SU-DHL-6 (cell line): ENCODE results near the gene RHOA.

ENCODE experiments used
- H2AFZ ChIP-seq: fragments of 200-600 bp; sonication (generic); 2 replicates; pipeline ENCODE4 v1.6.1; 2014; ENCODE audit warnings: low read depth, mild to moderate bottlenecking, moderate library complexity, mixed read lengths, antibody characterized with exemption, low read length; ENCODE audit not compliant: severe bottlenecking
- H3F3A ChIP-seq: fragments of 200-600 bp; shearing (Covaris generic); 2 replicates; pipeline ENCODE4 v1.6.0; 2016; ENCODE audit warnings: antibody characterized with exemption, mild to moderate bottlenecking; ENCODE audit not compliant: insufficient read depth
- H3K27ac ChIP-seq: fragments of 200-600 bp; sonication (generic); 2 replicates; pipeline ENCODE4 v1.5.1; 2016; ENCODE audit warnings: low read depth, mild to moderate bottlenecking, low read length, moderate library complexity, mixed read lengths
- H3K27me3 ChIP-seq: fragments of 200-600 bp; sonication (generic), shearing (Covaris generic); 2 replicates; pipeline ENCODE4 v1.6.0; 2014; ENCODE audit warnings: mild to moderate bottlenecking, low read length
- H3K36me3 ChIP-seq: fragments of 200-600 bp; sonication (generic); 2 replicates; pipeline ENCODE4 v1.6.1; 2014; ENCODE audit warnings: mild to moderate bottlenecking, low read length, mixed read lengths
- H3K4me2 ChIP-seq: fragments of 300-600, 200-600 bp; shearing (Covaris generic), sonication (generic); 2 replicates; pipeline ENCODE4 v1.6.0; 2014; ENCODE audit warnings: low read length, low read depth, mild to moderate bottlenecking; ENCODE audit not compliant: poor library complexity, severe bottlenecking
- H3K4me3 ChIP-seq: fragments of 200-600 bp; sonication (generic); 2 replicates; pipeline ENCODE4 v1.5.1; 2014; ENCODE audit warnings: antibody characterized with exemption, low read length, mild to moderate bottlenecking, mixed read lengths; ENCODE audit not compliant: insufficient read depth, poor library complexity, severe bottlenecking
- H3K79me2 ChIP-seq: fragments of 200-600 bp; sonication (generic); 2 replicates; pipeline ENCODE4 v1.6.1; 2014; ENCODE audit warnings: mild to moderate bottlenecking, low read length, moderate library complexity; ENCODE audit not compliant: insufficient read depth
- H3K9ac ChIP-seq: fragments of 200-600 bp; sonication (generic); 2 replicates; pipeline ENCODE4 v1.7.0; 2014; ENCODE audit warnings: mild to moderate bottlenecking, low read length
- H3K9me2 ChIP-seq: fragments of 200-600 bp; sonication (generic); replicated peaks from 2 replicates; pipeline ENCODE4 v1.6.1; 2014; ENCODE audit warnings: low read length; ENCODE audit not compliant: insufficient read depth
- H3K9me3 ChIP-seq: fragments of 200-600 bp; sonication (generic); 2 replicates; pipeline ENCODE4 v1.6.1; 2014; ENCODE audit warnings: low read length, mixed read lengths; ENCODE audit not compliant: insufficient read depth
- H4K20me1 ChIP-seq: fragments of 200-600 bp; sonication (generic); 2 replicates; pipeline ENCODE4 v1.6.1; 2014; ENCODE audit warnings: low read depth, mild to moderate bottlenecking, antibody characterized with exemption, low read length, moderate library complexity, mixed read lengths
- EZH2phosphoT487 ChIP-seq: fragments of 200-600 bp; sonication (generic), shearing (Covaris generic); conservative IDR thresholded peaks from 2 replicates; pipeline ENCODE4 v1.6.1; 2018; ENCODE audit warnings: mild to moderate bottlenecking, antibody characterized with exemption, low read length, moderate library complexity, mixed read lengths
- TF ChIP-seq, protein P1 (sequence below): fragments of 200-600 bp; sonication (generic); IDR thresholded peaks from one replicate; pipeline ENCODE4 v1.5.1; 2017; ENCODE audit warnings: antibody characterized with exemption, mild to moderate bottlenecking, low read length, moderate library complexity; ENCODE audit not compliant: insufficient read depth, poor library complexity, severe bottlenecking

RHOA gene

DNA sequence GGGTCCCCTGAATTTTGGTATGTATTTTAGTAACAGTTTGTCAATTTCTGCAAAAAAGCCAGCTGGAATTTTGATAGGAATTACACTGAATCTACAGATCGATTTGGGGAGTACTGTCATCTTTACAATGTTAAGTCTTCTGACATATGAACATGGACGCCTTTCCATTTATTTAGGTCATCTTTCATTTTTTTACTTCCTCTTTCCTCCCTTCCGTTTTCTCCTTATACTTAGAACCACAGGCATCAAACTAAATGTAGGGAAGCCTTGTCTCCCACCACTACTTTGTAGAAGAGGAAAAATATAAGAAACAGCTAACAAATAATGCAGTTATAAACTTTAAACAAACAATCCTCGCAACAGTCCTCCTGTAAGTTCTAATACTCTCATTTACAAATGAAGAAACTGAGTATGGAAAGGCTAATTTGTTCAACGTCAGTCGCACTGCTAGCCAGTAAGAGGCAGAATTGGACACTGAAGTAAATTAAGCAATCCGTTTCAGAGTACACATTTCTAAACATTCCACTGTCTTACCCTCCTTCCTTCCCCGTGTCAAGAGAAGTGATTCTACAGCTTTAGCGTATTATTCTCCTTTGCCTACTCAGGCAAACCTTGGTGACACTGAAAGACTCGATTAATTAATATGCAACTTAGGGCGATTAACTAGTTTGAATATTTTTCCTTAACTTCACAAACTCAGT is 25.6 kb downstream of the RHOA start:
- Histone ChIP-seq H4K20me1 (peaks cover 13% of the 10 kb centered on the region), H2AFZ (no peak overlapping the region), H3K4me2 (no peak overlapping the region), H3K4me3 (no peak overlapping the region), H3K9me3 (no peaks in the 10 kb centered on the region), H3K36me3 (no peaks in the 10 kb centered on the region), H3K27me3 (no peaks in the 10 kb centered on the region), H3K9me2 (no peaks in the 10 kb centered on the region), H3K9ac (no peak overlapping the region), H3K79me2 (peaks cover 99% of the 10 kb centered on the region), H3K27ac (no peak overlapping the region), H3F3A (peaks cover 7% of the 10 kb centered on the region)
- TF ChIP-seq EZH2phosphoT487: no peak
- TF ChIP-seq, protein P1, sequence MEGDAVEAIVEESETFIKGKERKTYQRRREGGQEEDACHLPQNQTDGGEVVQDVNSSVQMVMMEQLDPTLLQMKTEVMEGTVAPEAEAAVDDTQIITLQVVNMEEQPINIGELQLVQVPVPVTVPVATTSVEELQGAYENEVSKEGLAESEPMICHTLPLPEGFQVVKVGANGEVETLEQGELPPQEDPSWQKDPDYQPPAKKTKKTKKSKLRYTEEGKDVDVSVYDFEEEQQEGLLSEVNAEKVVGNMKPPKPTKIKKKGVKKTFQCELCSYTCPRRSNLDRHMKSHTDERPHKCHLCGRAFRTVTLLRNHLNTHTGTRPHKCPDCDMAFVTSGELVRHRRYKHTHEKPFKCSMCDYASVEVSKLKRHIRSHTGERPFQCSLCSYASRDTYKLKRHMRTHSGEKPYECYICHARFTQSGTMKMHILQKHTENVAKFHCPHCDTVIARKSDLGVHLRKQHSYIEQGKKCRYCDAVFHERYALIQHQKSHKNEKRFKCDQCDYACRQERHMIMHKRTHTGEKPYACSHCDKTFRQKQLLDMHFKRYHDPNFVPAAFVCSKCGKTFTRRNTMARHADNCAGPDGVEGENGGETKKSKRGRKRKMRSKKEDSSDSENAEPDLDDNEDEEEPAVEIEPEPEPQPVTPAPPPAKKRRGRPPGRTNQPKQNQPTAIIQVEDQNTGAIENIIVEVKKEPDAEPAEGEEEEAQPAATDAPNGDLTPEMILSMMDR: no peak

DNA sequence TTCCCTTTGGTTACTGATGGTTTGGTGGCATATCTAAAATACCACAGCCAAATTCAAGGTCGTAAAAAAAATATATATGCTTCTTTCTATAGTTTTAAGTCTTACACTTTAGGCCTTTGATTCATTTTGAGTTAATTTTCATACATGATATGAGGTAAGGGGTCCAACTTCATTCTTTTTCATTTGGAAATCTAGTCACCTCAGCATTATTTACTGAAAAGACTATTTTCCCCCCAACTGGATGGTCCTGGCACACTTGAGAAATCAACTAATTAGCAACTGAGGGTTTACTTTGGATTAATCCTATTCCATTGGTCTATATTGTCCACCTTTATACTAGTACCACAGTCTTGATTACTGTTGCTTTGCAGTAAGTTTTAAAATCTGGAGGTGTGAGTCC is 26.2 kb downstream of the RHOA start:
- Histone ChIP-seq H3K27me3 (no peaks in the 10 kb centered on the region), H3F3A (peaks cover 7% of the 10 kb centered on the region), H3K79me2 (peaks cover 99% of the 10 kb centered on the region), H3K4me3 (no peak overlapping the region), H3K9ac (no peak overlapping the region), H2AFZ (no peak overlapping the region), H3K9me3 (no peaks in the 10 kb centered on the region), H3K36me3 (no peaks in the 10 kb centered on the region), H3K27ac (no peak overlapping the region; the same call in 1 of the 2 replicates), H3K9me2 (no peaks in the 10 kb centered on the region), H3K4me2 (no peak overlapping the region), H4K20me1 (peaks cover 13% of the 10 kb centered on the region)
- no peak for TF ChIP-seq EZH2phosphoT487
- TF ChIP-seq, protein P1: no peak

DNA sequence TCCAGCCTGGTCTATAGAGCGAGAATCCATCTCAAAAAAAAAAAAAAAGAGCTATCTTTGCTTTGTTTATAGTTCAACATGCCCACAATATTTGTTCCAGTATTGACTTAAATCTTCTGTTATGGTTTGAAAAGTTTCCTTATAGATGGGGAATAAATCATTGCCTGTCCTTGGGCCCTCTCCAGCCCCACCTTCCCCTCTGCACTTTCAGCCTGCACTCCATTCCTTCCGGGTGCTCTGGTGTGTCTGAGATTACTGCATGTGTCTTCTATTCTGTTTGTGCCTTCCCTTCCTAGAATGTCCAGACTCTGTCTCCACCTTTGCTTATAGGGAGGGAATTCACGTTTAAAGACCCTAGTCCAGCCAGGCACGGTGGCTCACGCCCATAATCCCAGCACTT is 28.4 kb downstream of the RHOA start:
- Histone ChIP-seq H3K4me3 (no peak overlapping the region), H2AFZ (no peak overlapping the region), H3K4me2 (no peak overlapping the region), H3F3A (peaks cover 3% of the 10 kb centered on the region; the same call in 1 of the 2 replicates), H4K20me1 (peaks cover 26% of the 10 kb centered on the region), H3K9me2 (no peaks in the 10 kb centered on the region), H3K36me3 (no peaks in the 10 kb centered on the region), H3K9ac (no peak overlapping the region), H3K79me2 (peaks cover 99% of the 10 kb centered on the region), H3K27me3 (no peaks in the 10 kb centered on the region), H3K27ac (no peak overlapping the region), H3K9me3 (no peaks in the 10 kb centered on the region)
- TF ChIP-seq, protein P1: no peak
- TF ChIP-seq EZH2phosphoT487: no peak
